ENCODE measurements around the gene FAT2.

DNA sequence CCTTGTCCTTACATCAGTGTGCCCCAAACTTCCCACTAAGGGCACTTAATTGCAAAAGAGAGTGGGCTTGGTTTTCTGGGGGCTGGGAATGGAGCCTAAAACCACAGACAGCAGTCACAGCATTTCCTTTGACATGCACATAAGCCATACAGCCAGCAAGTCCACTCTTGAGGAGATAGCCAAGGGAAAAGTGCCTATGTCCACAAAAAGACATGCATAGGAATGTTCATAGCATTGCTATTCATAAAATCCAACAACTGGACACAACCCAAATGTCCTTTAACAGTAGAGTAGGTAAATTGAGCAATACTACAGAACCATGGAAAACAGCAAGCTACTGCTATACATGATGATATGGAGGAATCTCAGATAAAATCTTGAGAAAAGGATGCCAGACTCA is 11.7 kb upstream of the FAT2 start:
- TF ChIP-seq POLR2A (IDR thresholded peaks at IDR 0.05) (no peak), POLR2AphosphoS5 (IDR thresholded peaks at IDR 0.05) (no peak)
- TF ChIP-seq, protein P1, sequence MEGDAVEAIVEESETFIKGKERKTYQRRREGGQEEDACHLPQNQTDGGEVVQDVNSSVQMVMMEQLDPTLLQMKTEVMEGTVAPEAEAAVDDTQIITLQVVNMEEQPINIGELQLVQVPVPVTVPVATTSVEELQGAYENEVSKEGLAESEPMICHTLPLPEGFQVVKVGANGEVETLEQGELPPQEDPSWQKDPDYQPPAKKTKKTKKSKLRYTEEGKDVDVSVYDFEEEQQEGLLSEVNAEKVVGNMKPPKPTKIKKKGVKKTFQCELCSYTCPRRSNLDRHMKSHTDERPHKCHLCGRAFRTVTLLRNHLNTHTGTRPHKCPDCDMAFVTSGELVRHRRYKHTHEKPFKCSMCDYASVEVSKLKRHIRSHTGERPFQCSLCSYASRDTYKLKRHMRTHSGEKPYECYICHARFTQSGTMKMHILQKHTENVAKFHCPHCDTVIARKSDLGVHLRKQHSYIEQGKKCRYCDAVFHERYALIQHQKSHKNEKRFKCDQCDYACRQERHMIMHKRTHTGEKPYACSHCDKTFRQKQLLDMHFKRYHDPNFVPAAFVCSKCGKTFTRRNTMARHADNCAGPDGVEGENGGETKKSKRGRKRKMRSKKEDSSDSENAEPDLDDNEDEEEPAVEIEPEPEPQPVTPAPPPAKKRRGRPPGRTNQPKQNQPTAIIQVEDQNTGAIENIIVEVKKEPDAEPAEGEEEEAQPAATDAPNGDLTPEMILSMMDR (IDR thresholded peaks at IDR 0.05), result no peak
